Upper lobe of left lung (tissue), 4 donors: Measurements from ENCODE around the gene ST7.

Source experiments
- CTCF ChIP-seq, 6 experiments: fragments of 450-650 bp in 4 of 6; fragments of 200-600 bp in 2 of 6; sonication (generic) in 2 of 6; IDR thresholded peaks; one replicate each; pipeline ENCODE4 v1.5.1; 2016 to 2019; ENCODE audit warnings: antibody characterized with exemption in 6 of 6
- POLR2AphosphoS5 ChIP-seq, 2 donors: sonication (generic); formaldehyde crosslinking; IDR thresholded peaks; one replicate each; pipeline ENCODE4 v1.5.1; 2017; ENCODE audit warnings: antibody characterized with exemption in 2 of 2

- TF ChIP-seq POLR2AphosphoS5 (IDR thresholded peaks at IDR 0.05) = no peak
- no peak for TF ChIP-seq CTCF (IDR thresholded peaks at IDR 0.05)
Observed at GRCh38 chr7:117227091-117227490, 273.8 kb downstream of the ST7 start.
